Effector memory CD8-positive, alpha-beta T cell (primary cell): ENCODE data around the gene MACF1.
"Not testable (repeated sequence)": the region's sequence is repeated elsewhere in the genome, so short reads cannot be mapped to it uniquely, and the experiment has no call there.

ENCODE experiments used
- ATAC-seq: fragments of 150-1000 bp; cut with Tn5 transposase; replicated peaks from 2 replicates; pipeline ENCODE4 v1.10.0; 2021; ENCODE audit warnings: mild to moderate bottlenecking, moderate library complexity
- DNase-seq, 3 experiments: peaks; one replicate each; pipeline ENCODE4 v3.0.0; 2021
- H3K27ac Mint-ChIP-seq, 2 donors: one replicate each; pipeline ENCODE4 v1.8.0; 2022; ENCODE audit warnings: mild to moderate bottlenecking in 2 of 2, mixed read lengths in 2 of 2, moderate library complexity in 2 of 2
- H3K27me3 Mint-ChIP-seq, 2 donors: one replicate each; pipeline ENCODE4 v1.8.0; 2022; ENCODE audit warnings: mixed read lengths in 2 of 2
- H3K36me3 Mint-ChIP-seq: one replicate; pipeline ENCODE4 v1.8.0; 2022; ENCODE audit warnings: mild to moderate bottlenecking, moderate library complexity, mixed read lengths; ENCODE audit not compliant: insufficient read depth
- H3K4me1 Mint-ChIP-seq, 2 donors: one replicate each; pipeline ENCODE4 v1.8.0; 2022; ENCODE audit warnings: low read depth in 2 of 2, mixed read lengths in 2 of 2
- H3K4me3 Mint-ChIP-seq, 2 donors: one replicate each; pipeline ENCODE4 v1.8.0; 2022; ENCODE audit warnings: mild to moderate bottlenecking in 2 of 2, mixed read lengths in 2 of 2, moderate library complexity in 2 of 2
- H3K9me3 Mint-ChIP-seq, 2 donors: one replicate each; pipeline ENCODE4 v1.8.0; 2022; ENCODE audit warnings: mixed read lengths in 2 of 2

The MACF1 gene

GRCh38 chr1:39436842-39437241 lies 232.3 kb downstream of the MACF1 start:
- no peak overlapping the region for H3K4me3 Mint-ChIP-seq
- H3K27me3 Mint-ChIP-seq: no peaks in the 10 kb centered on the region
- peaks cover 89% of the 10 kb centered on the region for H3K36me3 Mint-ChIP-seq
- H3K9me3 Mint-ChIP-seq: no peaks in the 10 kb centered on the region
- DNase-seq (no peak), ATAC-seq (no peak)
- peak overlapping the region in 1 of 2 donors; percentile 77 for H3K27ac Mint-ChIP-seq
- H3K4me1 Mint-ChIP-seq: peaks cover 2 to 7% of the 10 kb centered on the region in 2 donors

- H3K27ac Mint-ChIP-seq: peak overlapping the region; percentile 68 to 77
- ATAC-seq (no peak), DNase-seq (no peak)
- no peak overlapping the region for H3K4me3 Mint-ChIP-seq
- peaks cover 0 to 7% of the 10 kb centered on the region in 2 donors for H3K4me1 Mint-ChIP-seq
- peaks cover 88% of the 10 kb centered on the region for H3K36me3 Mint-ChIP-seq
- no peaks in the 10 kb centered on the region for H3K27me3 Mint-ChIP-seq
- H3K9me3 Mint-ChIP-seq: no peaks in the 10 kb centered on the region
Observed at GRCh38 chr1:39438042-39438441, 233.5 kb downstream of the MACF1 start.

GRCh38 chr1:39440856-39441255 lies 236.4 kb downstream of the MACF1 start:
- ATAC-seq (no peak), DNase-seq (no peak)
- Mint-ChIP-seq H3K4me1 (peaks cover 0 to 3% of the 10 kb centered on the region in 2 donors), H3K27me3 (no peaks in the 10 kb centered on the region), H3K9me3 (no peaks in the 10 kb centered on the region), H3K4me3 (no peak overlapping the region), H3K36me3 (peaks cover 87% of the 10 kb centered on the region), H3K27ac (no peak overlapping the region)

- DNase-seq (no peak), ATAC-seq (no peak)
- Mint-ChIP-seq H3K27ac (peak overlapping the region in 1 of 2 donors; percentile 62), H3K4me1 (peaks cover 0 to 3% of the 10 kb centered on the region in 2 donors), H3K4me3 (no peak overlapping the region), H3K36me3 (peaks cover 87% of the 10 kb centered on the region), H3K9me3 (no peaks in the 10 kb centered on the region), H3K27me3 (no peaks in the 10 kb centered on the region)
Observed at GRCh38 chr1:39441797-39442196, 237.3 kb downstream of the MACF1 start.

GRCh38 chr1:39445573-39445972 lies 241.1 kb downstream of the MACF1 start:
- H3K36me3 Mint-ChIP-seq: peaks cover 92% of the 10 kb centered on the region

GRCh38 chr1:39446986-39447567 lies 242.6 kb downstream of the MACF1 start:
- Mint-ChIP-seq H3K4me1 (no peaks in the 10 kb centered on the region), H3K9me3 (no peaks in the 10 kb centered on the region), H3K27me3 (no peaks in the 10 kb centered on the region), H3K36me3 (peaks cover 96% of the 10 kb centered on the region), H3K4me3 (no peak overlapping the region), H3K27ac (no peak overlapping the region)
- ATAC-seq (no peak), DNase-seq (no peak)

More at GRCh38 chr1:39445573-39445972, 241.1 kb downstream of the MACF1 start:
- no peak for DNase-seq
- ATAC-seq: no peak
- Mint-ChIP-seq H3K9me3 (no peaks in the 10 kb centered on the region), H3K4me1 (peaks cover 0 to 3% of the 10 kb centered on the region in 2 donors), H3K27ac (peak overlapping the region in 1 of 2 donors; percentile 18), H3K4me3 (no peak overlapping the region), H3K27me3 (no peaks in the 10 kb centered on the region)

GRCh38 chr1:39450041-39450440 lies 245.5 kb downstream of the MACF1 start:
- H3K9me3 Mint-ChIP-seq, H3K4me1 Mint-ChIP-seq, H3K27me3 Mint-ChIP-seq, H3K4me3 Mint-ChIP-seq, DNase-seq, H3K27ac Mint-ChIP-seq, ATAC-seq: not testable (repeated sequence)
- peaks cover 97% of the 10 kb centered on the region for H3K36me3 Mint-ChIP-seq

GRCh38 chr1:39450956-39451606 lies 246.6 kb downstream of the MACF1 start:
- Mint-ChIP-seq H3K9me3 (no peaks in the 10 kb centered on the region), H3K27ac (no peak overlapping the region), H3K4me3 (no peak overlapping the region), H3K36me3 (peaks cover 97% of the 10 kb centered on the region), H3K4me1 (no peaks in the 10 kb centered on the region), H3K27me3 (no peaks in the 10 kb centered on the region)
- DNase-seq: no peak
- no peak for ATAC-seq

GRCh38 chr1:39452081-39452480 lies 247.6 kb downstream of the MACF1 start:
- Mint-ChIP-seq H3K4me3 (no peak overlapping the region), H3K27ac (no peak overlapping the region), H3K4me1 (no peaks in the 10 kb centered on the region), H3K36me3 (peaks cover 97% of the 10 kb centered on the region), H3K27me3 (no peaks in the 10 kb centered on the region), H3K9me3 (no peaks in the 10 kb centered on the region)
- no peak for ATAC-seq
- DNase-seq: no peak

GRCh38 chr1:39452540-39452939 lies 248.0 kb downstream of the MACF1 start:
- Mint-ChIP-seq H3K4me1 (no peaks in the 10 kb centered on the region), H3K4me3 (no peak overlapping the region), H3K36me3 (peaks cover 97% of the 10 kb centered on the region), H3K27me3 (no peaks in the 10 kb centered on the region), H3K9me3 (no peaks in the 10 kb centered on the region), H3K27ac (no peak overlapping the region)
- no peak for DNase-seq
- ATAC-seq: no peak

- Mint-ChIP-seq H3K9me3 (no peaks in the 10 kb centered on the region), H3K36me3 (peaks cover 97% of the 10 kb centered on the region)
Observed at GRCh38 chr1:39453603-39454002, 249.1 kb downstream of the MACF1 start.

GRCh38 chr1:39458991-39459390 lies 254.5 kb downstream of the MACF1 start:
- Mint-ChIP-seq H3K27ac (no peak overlapping the region), H3K36me3 (peaks cover 99% of the 10 kb centered on the region), H3K27me3 (no peaks in the 10 kb centered on the region), H3K9me3 (no peaks in the 10 kb centered on the region), H3K4me3 (no peak overlapping the region), H3K4me1 (no peaks in the 10 kb centered on the region)
- DNase-seq (no peak), ATAC-seq (no peak)

More at GRCh38 chr1:39453603-39454002, 249.1 kb downstream of the MACF1 start:
- DNase-seq (no peak), ATAC-seq (no peak)
- no peak overlapping the region for H3K27ac Mint-ChIP-seq
- no peaks in the 10 kb centered on the region for H3K27me3 Mint-ChIP-seq
- H3K4me3 Mint-ChIP-seq: no peak overlapping the region
- no peaks in the 10 kb centered on the region for H3K4me1 Mint-ChIP-seq

- H3K36me3 Mint-ChIP-seq: peaks cover 90% of the 10 kb centered on the region
- H3K27ac Mint-ChIP-seq: peak overlapping the region; percentile 57 to 79
- peaks cover 0 to 3% of the 10 kb centered on the region in 2 donors for H3K4me1 Mint-ChIP-seq
- no peak overlapping the region for H3K4me3 Mint-ChIP-seq
- H3K27me3 Mint-ChIP-seq: no peaks in the 10 kb centered on the region
- H3K9me3 Mint-ChIP-seq: no peaks in the 10 kb centered on the region
- no peak for DNase-seq
- ATAC-seq: no peak
Observed at GRCh38 chr1:39462074-39462473, 257.6 kb downstream of the MACF1 start.

- H3K9me3 Mint-ChIP-seq: no peaks in the 10 kb centered on the region
- H3K27me3 Mint-ChIP-seq: no peaks in the 10 kb centered on the region
- H3K36me3 Mint-ChIP-seq: peaks cover 81% of the 10 kb centered on the region
- peak overlapping the region; percentile 12 to 14 for H3K27ac Mint-ChIP-seq
- no peak overlapping the region for H3K4me3 Mint-ChIP-seq
- DNase-seq (no peak), ATAC-seq (no peak)
- H3K4me1 Mint-ChIP-seq: peaks cover 0 to 6% of the 10 kb centered on the region in 2 donors
Observed at GRCh38 chr1:39466413-39467107, 262.1 kb downstream of the MACF1 start.
